CD14-positive monocyte (primary cell): ENCODE results near the gene ZNF710. TPM values are rescaled to one million over a fixed set of nuclear protein-coding genes. Genes with fewer than 3 reads are reported as not detected.

Source experiments
- DNase-seq, 3 donors: peaks; one replicate each; pipeline ENCODE4 v3.0.0-alpha.2; 2011 to 2022
- H2AFZ ChIP-seq: 2 replicates; pipeline ENCODE4 v1.6.0; 2012; ENCODE audit warnings: mild to moderate bottlenecking, low read depth, low read length, inconsistent platforms; ENCODE audit not compliant: insufficient read depth, poor library complexity, severe bottlenecking
- H3K27ac ChIP-seq, 2 donors: 1 replicate in 1 of 2; 2 replicates in 1 of 2; pipeline ENCODE4 v1.5.1; 2012 to 2013; ENCODE audit warnings: low read length in 2 of 2, control low read depth in 1 of 2, inconsistent platforms in 1 of 2, low read depth in 1 of 2, mild to moderate bottlenecking in 1 of 2
- H3K27me3 ChIP-seq, 2 donors: one replicate each; pipeline versions ENCODE4 v1.6.0 to v1.6.1; 2011 to 2013; ENCODE audit warnings: low read length in 2 of 2; ENCODE audit not compliant: control insufficient read depth in 2 of 2, insufficient read depth in 2 of 2
- H3K36me3 ChIP-seq, 2 donors: replicated peaks in 1 of 2; 1 replicate in 1 of 2; 2 replicates in 1 of 2; pipeline versions ENCODE4 v1.5.1 to v1.6.1; 2012 to 2013; ENCODE audit warnings: low read length in 2 of 2, control low read depth in 1 of 2, inconsistent platforms in 1 of 2, mild to moderate bottlenecking in 1 of 2; ENCODE audit not compliant: insufficient read depth in 2 of 2, control insufficient read depth in 1 of 2
- H3K4me1 ChIP-seq, 2 donors: 1 replicate in 1 of 2; 2 replicates in 1 of 2; pipeline versions ENCODE4 v1.5.1 to v1.6.1; 2012 to 2013; ENCODE audit warnings: low read length in 2 of 2, control low read depth in 1 of 2, inconsistent platforms in 1 of 2, mild to moderate bottlenecking in 1 of 2, moderate library complexity in 1 of 2; ENCODE audit not compliant: insufficient read depth in 2 of 2, control insufficient read depth in 1 of 2
- H3K4me2 ChIP-seq: replicated peaks from 2 replicates; pipeline ENCODE3; 2012; ENCODE audit warnings: low read length, moderate library complexity, mild to moderate bottlenecking; ENCODE audit not compliant: poor library complexity, severe bottlenecking; ENCODE audit errors: extremely low read depth
- H3K4me3 ChIP-seq, 3 experiments: fragments of 200-600 bp in 1 of 3; sonication (generic) in 1 of 3; replicated peaks in 1 of 3; 1 replicate in 2 of 3; 2 replicates in 1 of 3; pipeline ENCODE4 v1.5.1; 2011 to 2013; ENCODE audit warnings: low read length in 3 of 3, mild to moderate bottlenecking in 3 of 3, control low read depth in 2 of 3, low read depth in 2 of 3, inconsistent platforms in 1 of 3, moderate library complexity in 1 of 3
- H3K79me2 ChIP-seq: 2 replicates; pipeline ENCODE4 v1.6.0; 2012; ENCODE audit warnings: mild to moderate bottlenecking, control low read depth, inconsistent platforms, low read length, moderate library complexity; ENCODE audit not compliant: insufficient read depth
- H3K9ac ChIP-seq: 2 replicates; pipeline ENCODE4 v1.6.0; 2017; ENCODE audit warnings: low read length, mild to moderate bottlenecking; ENCODE audit not compliant: insufficient read depth, poor library complexity, severe bottlenecking
- H3K9me3 ChIP-seq, 2 donors: replicated peaks in 1 of 2; 1 replicate in 1 of 2; 2 replicates in 1 of 2; pipeline versions ENCODE4 v1.5.1 to v1.6.1; 2012 to 2013; ENCODE audit warnings: low read length in 2 of 2, control low read depth in 1 of 2; ENCODE audit not compliant: control insufficient read depth in 1 of 2, insufficient read depth in 1 of 2
- H4K20me1 ChIP-seq: 2 replicates; pipeline ENCODE4 v1.6.0; 2012; ENCODE audit warnings: mild to moderate bottlenecking, low read length, control low read depth, moderate library complexity; ENCODE audit not compliant: insufficient read depth
- H3K27ac Mint-ChIP-seq, 7 donors: one replicate each; pipeline ENCODE4 v1.8.0; 2020; ENCODE audit warnings: mild to moderate bottlenecking in 7 of 7, mixed read lengths in 7 of 7, moderate library complexity in 6 of 7, inconsistent platforms in 2 of 7
- H3K27me3 Mint-ChIP-seq, 3 donors: one replicate each; pipeline ENCODE4 v1.8.0; 2021 to 2022; ENCODE audit warnings: low read depth in 3 of 3, mild to moderate bottlenecking in 3 of 3, mixed read lengths in 3 of 3, moderate library complexity in 3 of 3, inconsistent platforms in 1 of 3
- H3K36me3 Mint-ChIP-seq, 2 donors: one replicate each; pipeline ENCODE4 v1.8.0; 2020; ENCODE audit warnings: mixed read lengths in 2 of 2, inconsistent platforms in 1 of 2, mild to moderate bottlenecking in 1 of 2
- H3K4me1 Mint-ChIP-seq: one replicate; pipeline ENCODE4 v1.8.0; 2020; ENCODE audit warnings: mild to moderate bottlenecking, mixed read lengths
- H3K4me3 Mint-ChIP-seq, 2 donors: one replicate each; pipeline ENCODE4 v1.8.0; 2020; ENCODE audit warnings: mild to moderate bottlenecking in 2 of 2, mixed read lengths in 2 of 2, moderate library complexity in 1 of 2
- H3K9me3 Mint-ChIP-seq, 7 donors: one replicate each; pipeline ENCODE4 v1.8.0; 2020 to 2022; ENCODE audit warnings: mixed read lengths in 7 of 7, mild to moderate bottlenecking in 6 of 7, moderate library complexity in 6 of 7, inconsistent platforms in 2 of 7
- CTCF ChIP-seq: fragments of 200-600 bp; IDR thresholded peaks from one replicate; pipeline ENCODE4 v1.8.0; 2022; ENCODE audit warnings: antibody characterized with exemption, mild to moderate bottlenecking
- WGBS: methylation state at CpG from one replicate; pipeline ENCODE4 v1.1.5; 2013; ENCODE audit warnings: missing lambda C conversion rate; ENCODE audit not compliant: insufficient coverage; 5-methylcytosine and 5-hydroxymethylcytosine counted together
- intact Hi-C, 2 donors: fragments of 100-400 bp; cut with micrococcal nuclease; formaldehyde crosslinking; loops; one replicate each; pipeline versions ENCODE4 v1.15.0 to v1.15.1; 2023
- polyA plus RNA-seq, 3 donors: library from polyadenylated mRNA; depleted of rRNA in 1 of 3; unstranded in 2 of 3; stranded (reverse) in 1 of 3; fragments of 300-500 nt in 2 of 3; fragments of >200 nt in 1 of 3; fragmentation: Illumina TruSeq in 2 of 3; gene quantifications; 1 replicate in 2 of 3; 2 replicates in 1 of 3; pipeline ENCODE4 v1.2.3, GENCODE V29; 2012 to 2021

Gene ZNF710
- polyA plus RNA-seq, 3 donors: 3.4 to 45.6 (median 4.8) TPM

GRCh38 chr15:90051874-90052273, 50.8 kb downstream of the ZNF710 start:
- whole genome bisulfite sequencing: 87% methylated on average over 4 of the region's 5 CpGs
- H3K27ac Mint-ChIP-seq: peak overlapping the region in 5 of 7 donors; percentile 3 to 72 (median 51)

GRCh38 chr15:90053685-90054466, 52.8 kb downstream of the ZNF710 start:
- H4K20me1 ChIP-seq: no peaks in the 10 kb centered on the region
- peak overlapping the region in 6 of 7 donors; percentile 50 to 86 (median 74) for H3K27ac Mint-ChIP-seq
- DNase-seq: no peak
- no peak overlapping the region for H3K9ac ChIP-seq
- H3K36me3 ChIP-seq: peaks cover 5 to 25% of the 10 kb centered on the region in 2 donors
- no peak overlapping the region for H2AFZ ChIP-seq
- no peaks in the 10 kb centered on the region for H3K9me3 ChIP-seq
- peaks cover 79% of the 10 kb centered on the region for H3K4me1 Mint-ChIP-seq
- no peak overlapping the region for H3K4me3 Mint-ChIP-seq
- intact Hi-C loops: no loop called here
- H3K4me2 ChIP-seq: no peak overlapping the region
- WGBS: 94% methylated on average over 9 of the region's 14 CpGs
- no peak for TF ChIP-seq CTCF
- peak overlapping the region; percentile 19 to 21 for H3K27ac ChIP-seq
- peaks cover 59 to 65% of the 10 kb centered on the region in 2 donors for H3K4me1 ChIP-seq
- H3K79me2 ChIP-seq: peaks cover 90% of the 10 kb centered on the region
- H3K4me3 ChIP-seq: no peak overlapping the region
- H3K27me3 ChIP-seq: no peaks in the 10 kb centered on the region
- H3K36me3 Mint-ChIP-seq: peaks cover 39 to 59% of the 10 kb centered on the region in 2 donors
- H3K9me3 Mint-ChIP-seq: no peaks in the 10 kb centered on the region
- H3K27me3 Mint-ChIP-seq: peaks cover 0 to 5% (median 0%) of the 10 kb centered on the region in 3 donors

More at GRCh38 chr15:90051874-90052273, 50.8 kb downstream of the ZNF710 start:
- Histone ChIP-seq H3K27me3 (no peaks in the 10 kb centered on the region), H2AFZ (no peak overlapping the region), H3K9me3 (no peaks in the 10 kb centered on the region), H3K79me2 (peaks cover 96% of the 10 kb centered on the region), H3K4me2 (no peak overlapping the region), H4K20me1 (peaks cover 12% of the 10 kb centered on the region), H3K4me1 (peaks cover 45 to 59% of the 10 kb centered on the region in 2 donors), H3K36me3 (peaks cover 7 to 27% of the 10 kb centered on the region in 2 donors), H3K27ac (peak overlapping the region in 1 of 2 donors; percentile 51), H3K4me3 (no peak overlapping the region), H3K9ac (no peak overlapping the region)
- H3K4me1 Mint-ChIP-seq: peaks cover 77% of the 10 kb centered on the region
- no peak for DNase-seq
- intact Hi-C loops: no loop called here
- peaks cover 0 to 5% (median 0%) of the 10 kb centered on the region in 3 donors for H3K27me3 Mint-ChIP-seq
- H3K4me3 Mint-ChIP-seq: no peak overlapping the region
- H3K36me3 Mint-ChIP-seq: peaks cover 37 to 65% of the 10 kb centered on the region in 2 donors
- no peaks in the 10 kb centered on the region for H3K9me3 Mint-ChIP-seq
- no peak for TF ChIP-seq CTCF
